Epithelial cell of proximal tubule (primary cell): ENCODE data around the gene C4orf51. TPM values are rescaled to one million over a fixed set of nuclear protein-coding genes. Genes with fewer than 3 reads are reported as not detected.
"Not testable (repeated sequence)": the region's sequence is repeated elsewhere in the genome, so short reads cannot be mapped to it uniquely, and the experiment has no call there.

Experiments used
- DNase-seq: peaks from one replicate; pipeline ENCODE4 v3.0.0-alpha.2; 2011; ENCODE audit warnings: low read depth
- H3K4me3 ChIP-seq: 2 replicates; pipeline ENCODE4 v1.5.1; 2011; ENCODE audit warnings: low read depth, mild to moderate bottlenecking, low read length
- CTCF ChIP-seq: conservative IDR thresholded peaks from 2 replicates; pipeline ENCODE4 v1.5.1; 2012; ENCODE audit warnings: low read depth, mild to moderate bottlenecking, low read length
- total RNA-seq: library from RNA; depleted of rRNA; stranded (reverse); fragments of >200 nt; gene quantifications from 2 replicates; pipeline ENCODE4 v1.2.3, GENCODE V29; 2015

The C4orf51 gene
- total RNA-seq, 1 donor from 2014 or later, result not detected

GRCh38 chr4:145681518-145681917, 1.6 kb downstream of the C4orf51 start:
- no peak for DNase-seq
- TF ChIP-seq CTCF, result no peak
- H3K4me3 ChIP-seq, result no peak overlapping the region

GRCh38 chr4:145681956-145682355, 2.0 kb downstream of the C4orf51 start:
- TF ChIP-seq CTCF, result no peak
- DNase-seq, result no peak
- H3K4me3 ChIP-seq, result no peak overlapping the region

- no peak overlapping the region for H3K4me3 ChIP-seq
- DNase-seq, result no peak
- no peak for TF ChIP-seq CTCF
Measured at GRCh38 chr4:145686991-145687390, 7.0 kb downstream of the C4orf51 start.

- TF ChIP-seq CTCF, result no peak
- H3K4me3 ChIP-seq, result no peak overlapping the region
- DNase-seq, result no peak
Measured at GRCh38 chr4:145690610-145691009, 10.7 kb downstream of the C4orf51 start.

GRCh38 chr4:145691416-145691815, 11.5 kb downstream of the C4orf51 start:
- H3K4me3 ChIP-seq, DNase-seq: not testable (repeated sequence)

- TF ChIP-seq CTCF, result no peak
- no peak for DNase-seq
- no peak overlapping the region for H3K4me3 ChIP-seq
Measured at GRCh38 chr4:145694929-145695328, 15.0 kb downstream of the C4orf51 start.

GRCh38 chr4:145697332-145697731, 17.4 kb downstream of the C4orf51 start:
- no peak for TF ChIP-seq CTCF
- no peak for DNase-seq
- no peak overlapping the region for H3K4me3 ChIP-seq

- no peak overlapping the region for H3K4me3 ChIP-seq
- TF ChIP-seq CTCF, result no peak
- no peak for DNase-seq
Measured at GRCh38 chr4:145698507-145698906, 18.6 kb downstream of the C4orf51 start.
